Activated naive CD4-positive, alpha-beta T cell treated with anti-CD3 and anti-CD28 coated beads, Interleukin-2, amount 50 U/mL, for 24 hours (primary cell): ENCODE data around the gene CYB561A3.
A peak's percentile ranks its signal among the peaks of the same experiment; 100 is the strongest.

Experiments
- H3K27ac Mint-ChIP-seq: one replicate; pipeline ENCODE4 v1.8.0; 2021; ENCODE audit warnings: mild to moderate bottlenecking, mixed read lengths
- H3K27me3 Mint-ChIP-seq: one replicate; pipeline ENCODE4 v1.8.0; 2021; ENCODE audit warnings: mixed read lengths
- H3K36me3 Mint-ChIP-seq: one replicate; pipeline ENCODE4 v1.8.0; 2021; ENCODE audit warnings: mixed read lengths
- H3K4me1 Mint-ChIP-seq: one replicate; pipeline ENCODE4 v1.8.0; 2021; ENCODE audit warnings: mixed read lengths
- H3K4me3 Mint-ChIP-seq: one replicate; pipeline ENCODE4 v1.8.0; 2021; ENCODE audit warnings: mild to moderate bottlenecking, mixed read lengths
- H3K9me3 Mint-ChIP-seq: one replicate; pipeline ENCODE4 v1.8.0; 2021; ENCODE audit warnings: mixed read lengths

CYB561A3 gene

DNA sequence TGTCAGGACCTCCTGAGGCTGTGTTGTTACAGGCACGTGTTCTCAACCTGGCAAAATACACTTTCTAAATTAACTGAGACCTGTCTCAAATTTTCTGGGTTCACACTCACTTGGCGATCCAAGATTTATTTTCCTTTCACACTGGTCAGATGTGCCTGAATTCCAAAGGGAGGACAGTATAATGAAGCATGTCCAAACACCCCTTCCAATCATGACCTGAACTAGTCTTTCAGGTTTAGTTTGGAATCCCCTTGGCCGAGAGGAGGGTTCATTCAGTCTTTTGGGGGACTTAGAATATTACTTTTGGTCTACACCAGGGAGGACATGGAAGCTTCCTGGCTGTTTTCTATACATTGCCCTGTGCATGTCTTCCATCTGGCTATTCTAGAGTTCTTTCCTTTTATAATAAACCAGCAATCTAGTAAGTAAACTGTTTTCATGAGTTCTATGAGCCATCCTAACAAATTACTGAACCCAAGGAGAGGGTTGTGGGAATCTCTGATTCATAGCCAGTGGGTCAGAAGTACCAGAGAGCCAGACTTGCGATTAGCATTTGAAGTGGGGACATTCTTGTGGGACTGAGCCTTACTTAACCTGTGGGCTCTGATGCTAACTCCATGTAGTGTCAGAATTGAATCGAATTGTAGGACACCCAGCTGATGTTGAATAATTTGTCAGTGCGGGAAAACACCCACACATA is 15.9 kb upstream of the CYB561A3 start:
- no peak overlapping the region for H3K27ac Mint-ChIP-seq
- no peaks in the 10 kb centered on the region for H3K27me3 Mint-ChIP-seq
- peaks cover 5% of the 10 kb centered on the region for H3K36me3 Mint-ChIP-seq
- no peaks in the 10 kb centered on the region for H3K9me3 Mint-ChIP-seq
- H3K4me3 Mint-ChIP-seq, result no peak overlapping the region
- no peaks in the 10 kb centered on the region for H3K4me1 Mint-ChIP-seq

DNA sequence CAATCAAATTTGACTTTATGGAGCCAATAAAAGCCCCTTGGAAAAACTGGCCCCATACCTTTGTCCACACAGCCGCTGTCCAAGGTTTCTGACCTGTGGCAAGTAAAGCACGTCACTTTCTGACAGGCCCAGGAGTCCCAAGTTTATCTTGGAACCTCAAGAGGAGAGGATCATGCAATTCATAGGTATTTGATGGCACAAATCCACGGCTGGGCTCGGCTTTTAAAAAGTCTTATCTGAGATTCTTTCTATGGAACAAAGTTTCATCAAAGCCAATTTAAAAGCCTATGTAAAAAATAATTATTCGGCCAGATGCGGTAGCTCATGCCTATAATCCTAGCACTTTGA is 14.1 kb upstream of the CYB561A3 start:
- H3K36me3 Mint-ChIP-seq, result peaks cover 7% of the 10 kb centered on the region
- H3K27ac Mint-ChIP-seq, result no peak overlapping the region

DNA sequence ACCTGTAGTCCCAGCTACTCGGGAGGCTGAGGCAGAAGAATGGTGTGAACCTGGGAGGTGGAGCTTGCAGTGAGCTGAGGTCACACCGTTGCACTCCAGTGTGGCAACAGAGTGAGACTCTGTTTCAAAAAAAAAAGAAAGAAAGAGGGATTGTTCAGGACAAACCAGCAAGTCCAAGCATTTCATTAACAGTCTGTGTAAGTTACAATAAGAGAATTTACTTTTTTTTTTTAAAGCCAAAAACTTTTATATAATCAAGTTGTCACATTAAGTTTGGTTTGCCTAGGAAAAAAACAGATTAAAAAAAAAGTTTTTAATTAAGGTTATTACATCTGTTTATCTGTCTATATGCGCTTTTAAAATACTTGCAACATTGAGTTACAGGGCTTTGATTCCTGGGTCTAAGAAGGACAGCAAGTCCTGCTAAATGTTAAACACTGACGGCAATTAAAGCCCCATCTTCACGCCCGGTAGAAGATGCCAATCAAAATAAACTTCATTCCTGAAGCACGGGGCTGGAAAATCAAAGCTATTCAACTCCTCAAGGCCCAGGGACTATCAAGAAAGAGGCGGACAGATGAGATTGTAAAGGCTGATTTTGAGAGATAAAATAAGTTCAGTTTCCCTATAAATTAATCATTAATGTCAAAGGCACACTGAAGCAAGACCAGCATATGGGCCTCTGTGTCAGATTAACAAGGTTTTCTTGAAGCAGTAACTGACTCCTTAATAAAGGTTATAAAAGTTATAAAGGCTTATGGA is 11.2 kb upstream of the CYB561A3 start:
- peaks cover 7% of the 10 kb centered on the region for H3K36me3 Mint-ChIP-seq
- no peaks in the 10 kb centered on the region for H3K9me3 Mint-ChIP-seq
- no peaks in the 10 kb centered on the region for H3K27me3 Mint-ChIP-seq
- no peak overlapping the region for H3K4me3 Mint-ChIP-seq
- no peak overlapping the region for H3K27ac Mint-ChIP-seq
- no peaks in the 10 kb centered on the region for H3K4me1 Mint-ChIP-seq

More for the DNA sequence above, 14.1 kb upstream of the CYB561A3 start:
- Mint-ChIP-seq H3K27me3 (no peaks in the 10 kb centered on the region), H3K4me3 (no peak overlapping the region), H3K9me3 (no peaks in the 10 kb centered on the region), H3K4me1 (no peaks in the 10 kb centered on the region)

DNA sequence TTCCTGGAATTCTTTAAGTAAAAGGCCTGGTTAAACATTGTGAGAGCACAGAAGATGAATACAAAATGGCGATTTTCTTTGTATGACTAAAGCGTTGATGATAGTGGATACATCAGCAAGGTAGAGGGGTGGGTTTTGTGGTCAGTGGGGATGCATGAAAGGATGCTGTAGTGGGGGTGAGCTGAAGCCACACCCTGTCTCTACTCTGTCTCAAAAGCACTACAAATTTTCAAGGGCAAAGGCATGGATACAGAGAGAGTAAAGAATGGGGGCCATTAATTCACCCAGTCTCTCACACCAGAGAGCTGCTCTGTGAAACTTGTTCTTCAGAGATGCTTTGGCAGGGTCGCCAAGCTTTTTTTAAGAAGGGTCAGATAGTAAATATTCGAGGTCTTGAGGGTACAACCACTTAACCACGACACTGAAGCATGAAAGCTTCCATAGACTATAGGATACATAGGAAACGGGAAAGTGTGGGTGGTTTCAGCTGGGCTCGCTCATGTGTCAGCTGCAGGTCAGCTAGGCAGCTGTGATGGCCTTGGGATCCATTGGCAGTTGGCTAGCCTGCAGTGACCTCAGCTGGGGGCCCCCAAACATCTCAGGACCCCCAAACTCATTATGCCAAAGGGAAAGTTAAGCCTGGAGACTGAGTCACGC is 8.8 kb upstream of the CYB561A3 start:
- Mint-ChIP-seq H3K27me3 (no peaks in the 10 kb centered on the region), H3K36me3 (peaks cover 6% of the 10 kb centered on the region), H3K27ac (no peak overlapping the region), H3K4me1 (no peaks in the 10 kb centered on the region), H3K9me3 (no peaks in the 10 kb centered on the region), H3K4me3 (no peak overlapping the region)

DNA sequence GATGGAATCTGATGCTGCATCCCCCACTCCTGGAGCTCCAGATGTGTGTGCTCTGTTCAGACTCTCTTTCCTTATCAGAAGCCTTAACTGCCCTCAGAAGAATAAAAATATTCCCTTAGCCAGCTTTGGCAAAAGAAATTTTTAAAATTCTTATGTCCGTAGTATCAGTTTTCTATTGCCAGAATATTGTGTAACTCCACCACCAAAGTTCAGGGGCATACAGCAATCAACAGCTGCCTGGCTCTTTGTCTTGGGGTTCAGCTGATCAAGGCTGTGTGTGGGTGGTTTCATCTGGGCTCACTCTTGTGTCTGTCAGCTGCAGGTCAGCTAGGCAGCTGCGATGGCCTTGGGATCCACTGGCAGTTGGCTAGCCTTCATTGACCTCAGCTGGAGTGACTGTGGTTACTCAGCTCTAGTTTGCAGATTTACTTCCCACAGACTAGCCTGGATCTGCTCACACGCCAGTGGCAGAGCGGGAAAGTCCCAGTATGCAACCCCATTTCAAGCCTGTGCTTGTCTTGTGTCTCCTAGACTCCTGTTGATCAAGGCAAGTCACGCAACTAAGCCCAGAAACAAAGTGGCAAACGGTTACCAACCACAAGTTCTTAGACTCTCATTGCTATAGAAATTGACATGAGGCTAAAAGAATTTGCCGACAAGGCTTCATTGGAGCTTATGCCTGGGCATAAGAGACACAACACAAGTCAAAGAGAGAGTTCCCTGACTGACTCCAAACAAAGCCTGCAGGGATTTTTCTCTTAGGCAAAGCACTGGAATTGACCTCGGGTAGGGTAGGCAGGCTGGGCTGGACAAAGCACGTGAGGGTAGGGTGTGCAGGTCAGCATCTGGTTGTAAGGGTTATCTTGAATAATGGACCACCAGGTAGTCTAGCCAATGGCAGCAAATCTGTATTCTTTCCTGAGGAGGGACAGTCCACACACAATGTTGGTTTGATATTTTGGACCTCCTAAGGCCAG is 8.0 kb upstream of the CYB561A3 start:
- Mint-ChIP-seq H3K27me3 (no peaks in the 10 kb centered on the region), H3K36me3 (peaks cover 4% of the 10 kb centered on the region), H3K9me3 (no peaks in the 10 kb centered on the region), H3K27ac (no peak overlapping the region), H3K4me1 (no peaks in the 10 kb centered on the region), H3K4me3 (no peak overlapping the region)

DNA sequence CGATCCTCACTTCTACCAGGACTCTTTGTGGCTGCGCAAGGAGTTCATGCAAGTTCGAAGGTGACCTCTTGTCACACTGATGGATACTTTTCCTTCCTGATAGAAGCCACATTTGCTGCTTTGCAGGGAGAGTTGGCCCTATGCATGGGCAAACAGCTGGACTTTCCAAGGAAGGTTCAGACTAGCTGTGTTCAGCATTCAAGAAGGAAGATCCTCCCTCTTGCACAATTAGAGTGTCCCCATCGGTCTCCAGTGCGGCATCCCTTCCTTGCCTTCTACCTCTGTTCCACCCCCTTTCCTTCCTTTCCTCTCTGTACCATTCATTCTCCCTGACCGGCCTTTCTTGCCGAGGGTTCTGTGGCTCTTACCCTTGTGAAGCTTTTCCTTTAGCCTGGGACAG is 7.0 kb upstream of the CYB561A3 start:
- Mint-ChIP-seq H3K36me3 (peaks cover 4% of the 10 kb centered on the region), H3K4me1 (peaks cover 2% of the 10 kb centered on the region), H3K9me3 (no peaks in the 10 kb centered on the region), H3K27me3 (no peaks in the 10 kb centered on the region), H3K4me3 (no peak overlapping the region), H3K27ac (no peak overlapping the region)

DNA sequence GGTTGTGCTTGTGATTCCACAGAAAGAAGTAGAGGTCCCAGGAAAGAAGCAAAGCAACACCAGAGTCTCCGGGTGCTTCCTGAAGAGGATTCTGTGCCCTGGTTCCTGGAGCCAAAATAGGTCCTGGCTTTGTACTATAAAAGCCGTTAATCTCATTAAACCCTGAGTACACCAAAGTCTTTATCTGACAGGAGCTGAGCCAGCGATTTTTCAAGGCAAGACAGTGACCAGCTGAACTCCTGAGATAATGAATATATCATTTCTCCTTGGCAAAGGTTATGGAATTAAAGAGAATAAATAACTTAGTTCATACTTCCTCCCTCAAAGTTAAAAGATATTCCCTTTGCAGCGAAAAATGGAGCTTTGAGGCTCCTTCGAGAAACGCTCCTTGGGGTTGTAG is 5.7 kb upstream of the CYB561A3 start:
- Mint-ChIP-seq H3K27ac (no peak overlapping the region), H3K36me3 (peaks cover 6% of the 10 kb centered on the region), H3K9me3 (no peaks in the 10 kb centered on the region), H3K4me1 (peaks cover 15% of the 10 kb centered on the region), H3K4me3 (no peak overlapping the region), H3K27me3 (no peaks in the 10 kb centered on the region)

DNA sequence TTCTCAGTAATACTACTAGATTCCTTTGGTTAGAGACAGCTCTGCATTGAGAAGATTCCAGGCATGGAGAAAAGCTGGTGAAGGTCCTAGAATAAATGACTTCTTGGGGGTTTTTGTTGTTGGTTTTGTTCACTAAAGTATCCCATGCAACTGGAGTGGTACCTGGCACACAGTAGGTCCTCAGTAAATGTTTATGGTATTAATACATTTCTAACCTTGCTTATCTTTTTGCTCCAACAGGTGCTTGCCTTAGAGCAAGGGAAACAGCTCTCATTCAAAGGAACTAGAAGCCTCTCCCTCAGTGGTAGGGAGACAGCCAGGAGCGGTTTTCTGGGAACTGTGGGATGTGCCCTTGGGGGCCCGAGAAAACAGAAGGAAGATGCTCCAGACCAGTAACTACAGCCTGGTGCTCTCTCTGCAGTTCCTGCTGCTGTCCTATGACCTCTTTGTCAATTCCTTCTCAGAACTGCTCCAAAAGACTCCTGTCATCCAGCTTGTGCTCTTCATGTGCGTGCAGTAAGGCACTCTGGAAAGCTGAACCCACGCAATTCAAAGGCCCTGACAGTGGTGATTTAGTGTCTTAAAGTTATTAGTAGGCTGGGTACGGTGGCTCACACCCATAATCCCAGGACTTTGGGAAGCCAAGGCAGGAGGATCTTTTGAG is 2.5 kb upstream of the CYB561A3 start:
- Mint-ChIP-seq H3K9me3 (no peaks in the 10 kb centered on the region), H3K36me3 (peaks cover 5% of the 10 kb centered on the region), H3K4me1 (peaks cover 36% of the 10 kb centered on the region)

DNA sequence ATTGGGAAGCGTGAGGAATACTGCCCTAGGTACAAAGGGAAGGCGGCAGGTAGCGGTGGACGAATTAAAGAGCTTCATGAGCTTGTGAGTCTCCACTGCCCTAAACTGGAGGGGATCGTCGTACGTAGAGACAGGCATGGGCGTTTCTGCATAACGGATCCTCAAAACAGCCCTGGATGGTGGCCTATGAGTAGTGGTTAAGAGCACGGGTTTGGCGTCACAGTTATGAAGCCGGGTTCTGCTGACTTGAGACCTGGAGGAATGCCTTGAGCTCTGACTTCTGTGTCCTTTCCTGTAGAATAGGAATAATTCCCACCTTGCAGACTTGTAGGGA is 827 bp upstream of the CYB561A3 start:
- peaks cover 5% of the 10 kb centered on the region for H3K36me3 Mint-ChIP-seq
- H3K9me3 Mint-ChIP-seq, result no peaks in the 10 kb centered on the region
- peaks cover 41% of the 10 kb centered on the region for H3K4me1 Mint-ChIP-seq
- no peaks in the 10 kb centered on the region for H3K27me3 Mint-ChIP-seq
- peak overlapping the region; percentile 100 for H3K4me3 Mint-ChIP-seq
- H3K27ac Mint-ChIP-seq, result peak overlapping the region; percentile 99

More for the DNA sequence above, 2.5 kb upstream of the CYB561A3 start:
- Mint-ChIP-seq H3K4me3 (peak overlapping the region; percentile 100), H3K27me3 (no peaks in the 10 kb centered on the region), H3K27ac (peak overlapping the region; percentile 37)

DNA sequence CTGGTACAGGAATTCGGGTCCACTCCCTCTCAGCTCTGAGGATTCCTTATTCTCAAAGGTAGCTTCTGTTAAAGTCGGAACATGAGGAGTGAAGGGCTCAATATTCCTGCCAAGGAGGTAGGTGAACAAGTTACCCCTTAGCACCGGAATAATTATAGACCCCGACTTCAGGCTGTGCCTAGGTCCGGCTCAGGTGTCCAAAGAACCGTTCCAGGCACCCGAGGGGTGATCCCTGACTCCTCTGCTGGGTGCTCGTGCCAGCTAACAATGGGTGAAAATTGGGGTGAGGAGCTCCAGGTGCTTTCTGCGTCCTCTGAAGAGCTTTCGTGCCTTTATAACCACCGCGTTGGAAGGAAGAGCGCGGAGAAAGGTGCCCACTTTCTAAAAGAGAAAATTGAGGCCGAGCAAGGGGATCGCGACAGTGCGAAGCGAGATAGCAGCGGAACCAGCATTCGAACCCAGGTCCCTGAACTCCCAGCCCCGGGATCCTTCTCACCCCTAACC is 393 bp downstream of the CYB561A3 start:
- peak overlapping the region; percentile 100 for H3K4me3 Mint-ChIP-seq
- peaks cover 5% of the 10 kb centered on the region for H3K36me3 Mint-ChIP-seq
- no peaks in the 10 kb centered on the region for H3K9me3 Mint-ChIP-seq
- peak overlapping the region; percentile 99 for H3K27ac Mint-ChIP-seq
- peaks cover 52% of the 10 kb centered on the region for H3K4me1 Mint-ChIP-seq
- no peaks in the 10 kb centered on the region for H3K27me3 Mint-ChIP-seq

DNA sequence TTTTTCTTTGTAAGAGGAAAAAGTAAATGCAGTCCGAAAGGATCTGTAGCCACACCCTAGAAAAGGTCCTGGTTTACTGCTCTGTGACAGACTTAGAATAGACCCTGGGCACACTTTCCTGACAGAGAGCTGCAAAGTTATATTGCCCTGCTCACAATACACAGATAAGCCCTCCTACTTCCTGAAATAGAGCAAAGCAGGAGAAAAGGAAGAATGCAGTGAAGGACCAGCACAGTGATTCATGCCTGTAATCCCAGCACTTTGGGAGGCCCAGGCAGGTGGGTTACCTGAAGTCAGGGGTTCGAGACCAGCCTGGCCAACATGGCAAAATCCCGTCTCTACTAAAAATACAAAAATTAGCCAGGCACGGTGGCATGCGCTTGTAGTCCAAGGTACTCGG is 2.2 kb downstream of the CYB561A3 start:
- peaks cover 5% of the 10 kb centered on the region for H3K36me3 Mint-ChIP-seq
- H3K27me3 Mint-ChIP-seq, result no peaks in the 10 kb centered on the region
- H3K9me3 Mint-ChIP-seq, result no peaks in the 10 kb centered on the region
- no peak overlapping the region for H3K4me3 Mint-ChIP-seq
- no peak overlapping the region for H3K27ac Mint-ChIP-seq
- peaks cover 56% of the 10 kb centered on the region for H3K4me1 Mint-ChIP-seq

DNA sequence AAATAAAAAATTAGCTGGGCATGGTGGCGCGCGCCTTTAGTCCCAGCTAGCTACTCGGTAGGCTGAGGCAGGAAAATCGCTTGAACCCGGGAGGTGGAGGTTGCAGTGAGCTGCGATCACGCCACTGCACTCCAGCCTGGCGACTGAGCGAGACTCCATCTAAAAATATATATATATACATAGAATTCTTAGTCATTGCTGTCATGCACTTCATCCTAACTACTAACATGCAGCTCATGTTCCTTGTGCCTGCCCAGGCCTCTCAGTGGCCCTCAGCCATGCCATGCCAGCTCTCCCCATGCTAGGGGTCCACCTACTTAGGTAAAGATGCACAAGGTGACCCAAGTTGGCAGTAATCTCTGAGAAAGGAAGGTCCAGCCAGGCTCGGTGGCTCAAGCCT is 3.1 kb downstream of the CYB561A3 start:
- no peaks in the 10 kb centered on the region for H3K9me3 Mint-ChIP-seq
- H3K27me3 Mint-ChIP-seq, result no peaks in the 10 kb centered on the region

DNA sequence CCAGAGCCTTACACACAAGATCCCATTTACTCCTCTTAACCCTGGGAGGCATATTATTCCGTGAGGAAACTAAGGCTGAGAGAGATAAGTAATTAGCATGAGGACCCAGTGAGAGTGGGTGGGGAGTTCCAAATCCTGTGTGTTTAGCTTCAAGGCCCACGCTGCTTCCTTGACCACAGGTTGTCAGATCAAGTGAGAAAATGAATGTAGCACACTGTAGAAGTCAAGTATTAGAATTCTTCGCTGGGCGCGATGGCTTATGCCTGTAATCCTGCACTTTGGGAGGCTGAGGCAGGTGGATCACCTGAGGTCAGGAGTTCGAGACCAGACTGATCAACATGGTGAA is 3.8 kb downstream of the CYB561A3 start:
- Mint-ChIP-seq H3K36me3 (peaks cover 7% of the 10 kb centered on the region), H3K27me3 (no peaks in the 10 kb centered on the region), H3K4me1 (peaks cover 51% of the 10 kb centered on the region), H3K9me3 (no peaks in the 10 kb centered on the region), H3K4me3 (no peak overlapping the region), H3K27ac (no peak overlapping the region)

More for the DNA sequence above, 3.1 kb downstream of the CYB561A3 start:
- Mint-ChIP-seq H3K27ac (no peak overlapping the region), H3K4me1 (peaks cover 53% of the 10 kb centered on the region), H3K4me3 (no peak overlapping the region), H3K36me3 (peaks cover 7% of the 10 kb centered on the region)

DNA sequence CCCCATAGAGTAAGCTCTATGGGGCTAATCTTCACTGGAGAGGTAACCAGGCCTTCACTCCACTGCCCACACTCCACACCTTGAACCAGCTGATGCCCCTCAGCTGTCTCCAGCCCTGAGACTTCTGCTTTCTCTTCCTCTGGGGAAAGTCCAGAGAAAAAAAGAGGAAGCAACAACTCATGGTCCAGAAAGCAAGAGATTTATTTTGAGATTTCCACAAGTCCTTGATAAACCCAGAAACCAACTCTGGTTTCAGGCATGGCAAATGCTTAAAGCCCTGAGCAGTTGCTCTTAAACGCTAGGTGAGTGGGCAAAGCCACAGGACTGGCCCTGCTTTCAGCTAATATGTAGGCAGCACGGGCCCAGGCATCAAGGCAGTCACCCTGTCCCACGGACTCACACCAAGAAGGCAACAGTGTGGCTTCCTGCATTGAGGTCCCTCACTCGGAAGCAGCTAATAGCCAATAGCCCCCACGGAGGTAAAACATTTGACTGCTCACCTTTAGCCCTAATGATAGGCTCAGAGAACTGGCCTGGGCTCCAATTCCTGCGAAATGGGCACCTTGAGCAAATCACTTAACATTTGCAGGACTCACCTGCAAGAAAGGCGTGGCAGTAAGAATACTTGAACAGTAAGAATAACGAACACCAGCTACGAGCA is 4.3 kb downstream of the CYB561A3 start:
- Mint-ChIP-seq H3K9me3 (no peaks in the 10 kb centered on the region), H3K27ac (no peak overlapping the region), H3K36me3 (peaks cover 5% of the 10 kb centered on the region), H3K4me3 (no peak overlapping the region), H3K4me1 (peaks cover 46% of the 10 kb centered on the region), H3K27me3 (no peaks in the 10 kb centered on the region)
